AG10803 (cell line): ENCODE results near the gene PNN.
A peak's percentile ranks its signal among the peaks of the same experiment; 100 is the strongest.
"Not testable (repeated sequence)": the region's sequence is repeated elsewhere in the genome, so short reads cannot be mapped to it uniquely, and the experiment has no call there.

Experiments
- DNase-seq: peaks from one replicate; pipeline ENCODE4 v3.0.0; 2010; ENCODE audit warnings: low read depth
- H3K4me3 ChIP-seq: 2 replicates; pipeline ENCODE4 v1.5.1; 2011; ENCODE audit warnings: mild to moderate bottlenecking, low read length, control low read depth
- CTCF ChIP-seq: conservative IDR thresholded peaks from 2 replicates; pipeline ENCODE4 v1.5.1; 2011; ENCODE audit warnings: mild to moderate bottlenecking, low read length, control low read depth, inconsistent platforms

The PNN gene

GRCh38 chr14:39231751-39232553 lies 56.9 kb downstream of the PNN start:
- peak; percentile 38 for TF ChIP-seq CTCF
- DNase-seq: peak; percentile 39

More at GRCh38 chr14:39231751-39232553, 56.9 kb downstream of the PNN start:
- H3K4me3 ChIP-seq: not testable (repeated sequence)
